22Rv1 (cell line): Measurements from ENCODE around the gene METTL4.

Source experiments
- H3K27ac ChIP-seq: fragments of 450-650 bp; 2 replicates; pipeline ENCODE4 v1.5.1; 2017
- CTCF ChIP-seq: fragments of 450-650 bp; IDR thresholded peaks from 2 replicates; pipeline ENCODE4 v1.5.1; 2017; ENCODE audit warnings: mild to moderate bottlenecking
- ZFX ChIP-seq: fragments of 450-650 bp; IDR thresholded peaks from 2 replicates; pipeline ENCODE4 v1.6.1; 2017; ENCODE audit warnings: antibody characterized with exemption, borderline replicate concordance

The METTL4 gene

GRCh38 chr18:2564373-2564772 is 6.9 kb downstream of the METTL4 start:
- TF ChIP-seq ZFX (no peak), CTCF (no peak)

GRCh38 chr18:2559249-2559648 is 12.1 kb downstream of the METTL4 start:
- TF ChIP-seq ZFX = no peak
- no peak for TF ChIP-seq CTCF
- no peak overlapping the region for H3K27ac ChIP-seq

More at GRCh38 chr18:2564373-2564772, 6.9 kb downstream of the METTL4 start:
- H3K27ac ChIP-seq = no peak overlapping the region

- TF ChIP-seq ZFX (no peak), CTCF (no peak)
- no peak overlapping the region for H3K27ac ChIP-seq
These were observed 13.8 kb downstream of the METTL4 start for GRCh38 chr18:2557536-2557935.

- H3K27ac ChIP-seq = no peak overlapping the region
- TF ChIP-seq CTCF (no peak), ZFX (no peak)
These were observed 15.4 kb downstream of the METTL4 start for GRCh38 chr18:2555895-2556294.

- no peak overlapping the region for H3K27ac ChIP-seq
- no peak for TF ChIP-seq ZFX
- TF ChIP-seq CTCF = no peak
These were observed 16.6 kb downstream of the METTL4 start for GRCh38 chr18:2554696-2555095.

GRCh38 chr18:2551425-2551824 is 19.9 kb downstream of the METTL4 start:
- no peak for TF ChIP-seq ZFX
- no peak for TF ChIP-seq CTCF
- H3K27ac ChIP-seq = no peak overlapping the region

GRCh38 chr18:2549462-2549861 is 21.8 kb downstream of the METTL4 start:
- no peak overlapping the region for H3K27ac ChIP-seq
- TF ChIP-seq CTCF (no peak), ZFX (no peak)
